ENCODE data around the gene HSPA12B.

HSPA12B gene

GRCh38 chr20:3794701-3795420, 62.4 kb downstream of the HSPA12B start:
- TF ChIP-seq, protein P1, sequence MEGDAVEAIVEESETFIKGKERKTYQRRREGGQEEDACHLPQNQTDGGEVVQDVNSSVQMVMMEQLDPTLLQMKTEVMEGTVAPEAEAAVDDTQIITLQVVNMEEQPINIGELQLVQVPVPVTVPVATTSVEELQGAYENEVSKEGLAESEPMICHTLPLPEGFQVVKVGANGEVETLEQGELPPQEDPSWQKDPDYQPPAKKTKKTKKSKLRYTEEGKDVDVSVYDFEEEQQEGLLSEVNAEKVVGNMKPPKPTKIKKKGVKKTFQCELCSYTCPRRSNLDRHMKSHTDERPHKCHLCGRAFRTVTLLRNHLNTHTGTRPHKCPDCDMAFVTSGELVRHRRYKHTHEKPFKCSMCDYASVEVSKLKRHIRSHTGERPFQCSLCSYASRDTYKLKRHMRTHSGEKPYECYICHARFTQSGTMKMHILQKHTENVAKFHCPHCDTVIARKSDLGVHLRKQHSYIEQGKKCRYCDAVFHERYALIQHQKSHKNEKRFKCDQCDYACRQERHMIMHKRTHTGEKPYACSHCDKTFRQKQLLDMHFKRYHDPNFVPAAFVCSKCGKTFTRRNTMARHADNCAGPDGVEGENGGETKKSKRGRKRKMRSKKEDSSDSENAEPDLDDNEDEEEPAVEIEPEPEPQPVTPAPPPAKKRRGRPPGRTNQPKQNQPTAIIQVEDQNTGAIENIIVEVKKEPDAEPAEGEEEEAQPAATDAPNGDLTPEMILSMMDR (conservative IDR thresholded peaks at IDR 0.05; ENCODE audit: low read depth), result no peak
- H3K27ac ChIP-seq, result peak overlapping the region; percentile 100
- ChIA-PET CTCF (interaction anchor here (0.6 to 3.5 kb wide), 3 partner anchors 24 to 182 kb away, joined by 3 to 17 read pairs (median 7); partner anchors contain the start of gene AP5S1), POLR2A (ENCODE audit: low non-redundant PET) (interaction anchor here (1.3 kb wide), 1 partner anchor 26 kb away, joined by 4 read pairs; the partner anchor contains the start of gene AP5S1)
- no peak for DNase-seq (ENCODE audit: low spot score)

DNA sequence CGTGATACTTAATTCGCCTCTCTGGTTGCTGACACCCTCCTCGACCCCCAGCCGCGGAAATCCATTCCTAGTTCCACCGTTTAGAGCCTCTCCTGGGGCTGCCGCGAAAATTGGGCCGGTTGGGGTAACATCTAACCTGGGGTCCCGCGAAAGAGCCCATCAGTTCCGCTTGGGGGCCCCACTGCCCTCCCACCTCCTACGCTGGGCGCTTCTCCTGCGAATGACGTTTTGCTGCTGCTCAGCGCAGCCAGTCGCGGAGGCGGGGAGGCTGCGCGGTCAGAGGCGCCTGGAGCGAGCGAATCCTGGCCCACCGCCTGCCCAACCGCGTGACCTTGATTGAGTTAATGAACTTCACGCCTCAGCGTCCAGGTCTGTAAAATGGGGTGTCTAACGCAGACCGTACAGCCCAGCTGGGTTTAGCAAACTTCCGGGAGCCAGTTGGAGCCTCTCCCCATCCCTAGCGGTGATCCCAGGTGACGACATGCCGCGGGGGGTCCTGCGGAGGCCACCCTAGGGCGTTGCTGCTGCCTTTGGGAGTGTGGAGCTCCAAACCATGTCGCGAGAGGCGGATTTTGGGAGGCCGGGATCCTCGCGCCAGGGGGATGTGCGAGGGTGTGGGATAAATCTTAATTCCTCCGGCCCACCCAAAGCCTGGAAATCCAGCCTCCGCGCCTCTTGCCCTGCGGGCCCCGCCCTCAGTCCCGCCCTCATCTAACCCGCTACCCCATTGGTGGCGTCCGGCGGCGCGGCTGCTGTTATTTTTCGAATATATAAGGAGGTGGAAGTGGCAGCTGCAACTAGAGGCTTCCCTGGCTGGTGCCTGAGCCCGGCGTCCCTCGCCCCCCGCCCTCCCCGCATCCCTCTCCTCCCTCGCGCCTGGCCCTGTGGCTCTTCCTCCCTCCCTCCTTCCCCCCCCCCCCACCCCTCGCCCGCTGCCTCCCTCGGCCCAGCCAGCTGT, 63.3 kb downstream of the HSPA12B start, which contains the start of gene CDC25B:
CDC25B (plus strand) TSS at position 800 of the 958 bp plus-strand sequence. CDS start 222 bp downstream, outside the sequence.
- TF ChIP-seq, protein P1 (conservative IDR thresholded peaks at IDR 0.05; ENCODE audit: low read depth), result no peak
- POLR2A ChIA-PET (ENCODE audit: low non-redundant PET), result interaction anchor here (0.5 to 1.3 kb wide), 4 partner anchors 9 to 1288 kb away, joined by 4 to 13 read pairs (median 6); partner anchors contain the start of genes AP5S1 and CENPB
- DNase-seq (ENCODE audit: low spot score), result peak; percentile 93
- CTCF ChIA-PET, result interaction anchor here (0.6 to 3.5 kb wide), 5 partner anchors 8 to 85 kb away, joined by 3 to 17 read pairs (median 5); partner anchors contain the start of gene AP5S1
- H3K27ac ChIP-seq, result peak within 1 kb of the TSS; percentile 100

- ChIA-PET POLR2A (ENCODE audit: low non-redundant PET) (interaction anchor here (0.5 to 0.6 kb wide), 2 partner anchors 10 to 1289 kb away, joined by 6 to 13 read pairs; partner anchors contain the start of gene CENPB), CTCF (interaction anchor here (1.0 to 3.5 kb wide), 3 partner anchors 22 to 86 kb away, joined by 3 to 17 read pairs (median 7); partner anchors contain the start of gene AP5S1)
- TF ChIP-seq, protein P1 (conservative IDR thresholded peaks at IDR 0.05; ENCODE audit: low read depth), result no peak
- no peak for DNase-seq (ENCODE audit: low spot score)
- H3K27ac ChIP-seq, result peak overlapping the region; percentile 100
These were observed 64.2 kb downstream of the HSPA12B start for GRCh38 chr20:3796477-3797225.

DNA sequence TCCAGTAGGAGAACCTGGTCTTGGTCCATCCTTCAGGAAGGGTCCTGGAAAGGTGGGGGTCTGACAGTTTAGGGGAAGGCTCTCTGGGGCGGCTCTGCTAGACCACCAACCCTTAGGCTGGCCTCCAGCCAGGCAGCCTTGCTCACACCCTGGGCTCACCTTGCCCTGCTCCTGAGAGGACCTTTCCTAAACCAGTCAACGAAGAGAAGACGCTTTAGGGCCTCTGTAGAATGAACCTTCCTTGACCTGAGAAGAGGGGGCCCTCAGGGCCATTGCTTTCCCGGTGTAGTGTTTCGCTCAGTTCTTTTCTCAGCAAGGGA, 64.7 kb downstream of the HSPA12B start:
- no peak for DNase-seq (ENCODE audit: low spot score)
- POLR2A ChIA-PET (ENCODE audit: low non-redundant PET), result no interaction called here
- CTCF ChIA-PET, result interaction anchor here (3.5 kb wide), 1 partner anchor 21 kb away, joined by 17 read pairs; no protein-coding TSS in a partner anchor

DNA sequence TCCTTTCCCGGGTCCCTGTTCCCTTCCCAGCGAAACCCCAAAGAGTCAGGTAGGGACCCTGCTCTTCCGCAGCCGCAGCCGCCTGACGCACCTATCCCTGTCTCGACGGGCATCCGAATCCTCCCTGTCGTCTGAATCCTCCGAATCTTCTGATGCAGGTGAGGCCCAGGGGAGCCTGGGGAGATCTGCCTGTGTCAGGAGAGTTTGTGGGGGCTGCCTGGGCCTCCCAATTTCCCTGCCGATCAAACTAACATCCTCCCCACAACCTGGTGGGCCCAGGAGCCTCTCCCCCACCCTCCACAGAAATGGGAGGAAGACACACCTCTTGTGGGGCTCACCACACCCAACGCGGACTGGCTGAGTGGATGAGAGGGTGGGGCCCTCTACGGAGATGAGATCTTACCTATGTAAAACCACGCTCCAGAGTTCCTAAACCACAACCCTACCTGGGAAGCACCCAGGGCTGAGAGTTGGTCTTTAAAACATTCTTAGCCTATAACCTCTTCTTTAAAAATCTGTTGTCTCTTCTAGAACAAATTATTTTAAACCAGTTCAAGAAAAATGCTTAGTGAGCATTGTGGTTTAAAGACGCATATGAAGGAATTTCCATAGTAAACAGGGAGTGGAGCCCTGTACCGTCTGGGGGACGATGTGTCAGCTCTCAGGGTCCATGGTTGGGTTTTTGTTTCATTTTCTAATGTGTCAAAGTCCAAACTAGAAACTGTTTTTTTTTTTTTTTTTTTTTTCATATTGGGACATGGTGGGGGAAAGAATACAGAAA, 65.3 kb downstream of the HSPA12B start:
- peak; percentile 62 for DNase-seq (ENCODE audit: low spot score)
- TF ChIP-seq, protein P1 (conservative IDR thresholded peaks at IDR 0.05; ENCODE audit: low read depth), result no peak
- peak overlapping the region; percentile 100 for H3K27ac ChIP-seq
- CTCF ChIA-PET, result interaction anchor here (0.7 to 3.5 kb wide), 2 partner anchors 21 to 140 kb away, joined by 6 to 17 read pairs; no protein-coding TSS in a partner anchor
- POLR2A ChIA-PET (ENCODE audit: low non-redundant PET), result no interaction called here

More for the DNA sequence above, 64.7 kb downstream of the HSPA12B start:
- H3K27ac ChIP-seq, result peak overlapping the region; percentile 100
- TF ChIP-seq, protein P1 (conservative IDR thresholded peaks at IDR 0.05; ENCODE audit: low read depth), result no peak

Data from RWPE1 (cell line).